NCI-H1105 treated with DMSO at 0.1 percent for 48 hours (cell line): ENCODE measurements around the gene TXLNA.
A peak's percentile ranks its signal among the peaks of the same experiment; 100 is the strongest.

Source experiments
- DNase-seq: peaks from one replicate; lab custom pipeline; 2025; lab: John Stamatoyannopoulos, UW

Gene TXLNA

GRCh38 chr1:32184650-32185049 lies 5.2 kb downstream of the TXLNA start:
- no peak for DNase-seq

- no peak for DNase-seq
Observed at GRCh38 chr1:32186077-32186476, 6.6 kb downstream of the TXLNA start.

- no peak for DNase-seq
Observed at GRCh38 chr1:32186491-32186890, 7.0 kb downstream of the TXLNA start.

GRCh38 chr1:32187850-32188249 lies 8.4 kb downstream of the TXLNA start:
- no peak for DNase-seq

GRCh38 chr1:32192220-32192948 lies 12.9 kb downstream of the TXLNA start:
- DNase-seq = no peak

- DNase-seq = no peak
Observed at GRCh38 chr1:32194984-32195383, 15.5 kb downstream of the TXLNA start.

GRCh38 chr1:32195531-32195930 lies 16.1 kb downstream of the TXLNA start:
- no peak for DNase-seq

- DNase-seq = no peak
Observed at GRCh38 chr1:32195972-32196823, 16.7 kb downstream of the TXLNA start.

- no peak for DNase-seq
Observed at GRCh38 chr1:32197074-32197473, 17.6 kb downstream of the TXLNA start.

- no peak for DNase-seq
Observed at GRCh38 chr1:32197837-32198236, 18.4 kb downstream of the TXLNA start.

- DNase-seq = no peak
Observed at GRCh38 chr1:32198237-32199042, 19.0 kb downstream of the TXLNA start.

- no peak for DNase-seq
Observed at GRCh38 chr1:32199043-32199716, 19.7 kb downstream of the TXLNA start.

- peak; percentile 70 for DNase-seq
Observed at GRCh38 chr1:32199717-32200072, 20.2 kb downstream of the TXLNA start.

- DNase-seq = peak; percentile 65
Observed at GRCh38 chr1:32200226-32201010, 20.9 kb downstream of the TXLNA start, which contains the start of gene CCDC28B. Gene CCDC28B (plus strand): TSS chr1:32200595. CDS start chr1:32201936, 1,341 bp downstream.

GRCh38 chr1:32201011-32201855 lies 21.8 kb downstream of the TXLNA start:
- no peak for DNase-seq

GRCh38 chr1:32204943-32205361 lies 25.5 kb downstream of the TXLNA start:
- DNase-seq = peak; percentile 57

- peak; percentile 94 for DNase-seq
Observed at GRCh38 chr1:32205401-32206370, 26.2 kb downstream of the TXLNA start, which contains the start of gene IQCC. Gene IQCC (plus strand): TSS chr1:32205671. CDS start chr1:32205682, 11 bp downstream.

- no peak for DNase-seq
Observed at GRCh38 chr1:32208469-32208868, 29.0 kb downstream of the TXLNA start.

- peak; percentile 96 for DNase-seq
Observed at GRCh38 chr1:32208891-32209328, 29.4 kb downstream of the TXLNA start, which contains the start of gene DCDC2B. Gene DCDC2B (plus strand): TSS chr1:32209089. CDS start chr1:32209094, 5 bp downstream.
